Cardiac muscle cell (in vitro differentiated cells and primary cell): ENCODE data around the gene PLEKHA1. TPM values are rescaled to one million over a fixed set of nuclear protein-coding genes. Genes with fewer than 3 reads are reported as not detected.
A peak's percentile ranks its signal among the peaks of the same experiment; 100 is the strongest.

Experiments
- DNase-seq, 2 donors: peaks; one replicate each; pipeline versions ENCODE4 v3.0.0 to v3.0.0-alpha.2; 2010 to 2017; ENCODE audit warnings: low read depth in 1 of 2, low spot score in 1 of 2
- H3K27ac ChIP-seq: fragments of 200-600 bp; sonication (generic); 2 replicates; pipeline ENCODE4 v1.5.1; 2016
- H3K27me3 ChIP-seq: fragments of 200-600 bp; sonication (generic); 2 replicates; pipeline ENCODE4 v1.6.0; 2016; ENCODE audit warnings: control low read depth
- H3K36me3 ChIP-seq: fragments of 200-600 bp; sonication (generic); 2 replicates; pipeline ENCODE4 v1.5.1; 2016; ENCODE audit warnings: control low read depth
- H3K4me1 ChIP-seq: fragments of 200-600 bp; sonication (generic); 2 replicates; pipeline ENCODE4 v1.8.1; 2017; ENCODE audit warnings: low read depth, mild to moderate bottlenecking, mixed run types
- H3K4me3 ChIP-seq: fragments of 200-600 bp; sonication (generic); 2 replicates; pipeline ENCODE4 v1.5.1; 2016; ENCODE audit warnings: mild to moderate bottlenecking
- H3K9me3 ChIP-seq: fragments of 200-600 bp; sonication (generic); 2 replicates; pipeline ENCODE4 v1.5.1; 2017; ENCODE audit warnings: low read depth, mild to moderate bottlenecking, control low read depth
- polyA plus RNA-seq: library from polyadenylated mRNA; unstranded; fragments of >200 nt; fragmentation: Nextera tagmentation; extraction: Ambion mirVana; gene quantifications from 2 replicates; pipeline ENCODE4 v1.2.1, GENCODE V29; 2016
- total RNA-seq: library from RNA; depleted of rRNA; stranded (reverse); fragments of >200 nt; gene quantifications from 2 replicates; pipeline ENCODE4 v1.2.3, GENCODE V29; 2016
- TF ChIP-seq, protein P1 (sequence below): IDR thresholded peaks from 2 replicates; pipeline ENCODE4 v1.5.1; 2012; ENCODE audit warnings: low read depth, mild to moderate bottlenecking, low read length

PLEKHA1 gene
- total and polyA plus RNA-seq, 2 experiments from 2014 or later = 26.5 to 44.8 TPM

DNA sequence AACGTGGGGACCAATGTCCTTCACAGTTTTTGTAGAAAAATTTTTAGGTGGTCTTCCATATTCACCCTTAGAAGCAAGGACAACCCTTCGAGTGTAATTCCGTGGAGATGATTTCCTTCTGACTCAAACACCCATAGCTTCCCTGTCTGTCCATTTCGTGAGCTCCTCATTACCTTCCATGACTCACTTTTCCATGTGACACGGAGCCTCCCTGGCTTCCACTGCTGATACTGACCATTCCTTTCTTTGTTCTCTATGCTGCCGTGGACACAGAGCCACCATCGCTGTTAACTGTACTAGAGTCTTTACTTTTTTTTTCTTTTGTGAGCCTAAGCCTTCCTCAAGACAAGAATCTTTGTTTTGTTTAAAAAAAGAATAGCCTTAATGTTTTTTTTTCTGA is 67.5 kb downstream of the PLEKHA1 start:
- peak in 1 of 2 donors; percentile 49 for DNase-seq
- Histone ChIP-seq H3K27me3 (no peaks in the 10 kb centered on the region), H3K4me3 (no peak overlapping the region), H3K9me3 (no peaks in the 10 kb centered on the region), H3K36me3 (no peaks in the 10 kb centered on the region), H3K4me1 (no peaks in the 10 kb centered on the region), H3K27ac (no peak overlapping the region)
- TF ChIP-seq, protein P1, sequence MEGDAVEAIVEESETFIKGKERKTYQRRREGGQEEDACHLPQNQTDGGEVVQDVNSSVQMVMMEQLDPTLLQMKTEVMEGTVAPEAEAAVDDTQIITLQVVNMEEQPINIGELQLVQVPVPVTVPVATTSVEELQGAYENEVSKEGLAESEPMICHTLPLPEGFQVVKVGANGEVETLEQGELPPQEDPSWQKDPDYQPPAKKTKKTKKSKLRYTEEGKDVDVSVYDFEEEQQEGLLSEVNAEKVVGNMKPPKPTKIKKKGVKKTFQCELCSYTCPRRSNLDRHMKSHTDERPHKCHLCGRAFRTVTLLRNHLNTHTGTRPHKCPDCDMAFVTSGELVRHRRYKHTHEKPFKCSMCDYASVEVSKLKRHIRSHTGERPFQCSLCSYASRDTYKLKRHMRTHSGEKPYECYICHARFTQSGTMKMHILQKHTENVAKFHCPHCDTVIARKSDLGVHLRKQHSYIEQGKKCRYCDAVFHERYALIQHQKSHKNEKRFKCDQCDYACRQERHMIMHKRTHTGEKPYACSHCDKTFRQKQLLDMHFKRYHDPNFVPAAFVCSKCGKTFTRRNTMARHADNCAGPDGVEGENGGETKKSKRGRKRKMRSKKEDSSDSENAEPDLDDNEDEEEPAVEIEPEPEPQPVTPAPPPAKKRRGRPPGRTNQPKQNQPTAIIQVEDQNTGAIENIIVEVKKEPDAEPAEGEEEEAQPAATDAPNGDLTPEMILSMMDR = no peak

DNA sequence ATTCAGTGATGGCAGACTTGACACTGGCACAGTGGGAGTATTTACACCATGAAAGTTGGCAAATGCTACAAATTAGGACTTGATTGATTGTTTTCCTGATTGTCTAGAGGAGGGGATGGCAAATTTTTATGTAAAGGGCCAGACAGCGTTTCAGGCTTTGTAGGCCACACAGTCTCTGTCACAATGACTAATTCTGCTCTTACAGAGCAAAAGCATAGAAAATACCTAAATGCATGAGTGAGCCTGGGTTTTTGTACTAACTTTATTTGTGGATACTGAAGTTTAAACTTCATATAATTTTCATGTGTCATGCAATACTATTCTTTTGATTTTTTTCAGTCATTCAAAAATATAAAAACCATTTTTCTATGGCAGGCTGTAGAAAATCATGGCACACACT is 71.0 kb downstream of the PLEKHA1 start:
- Histone ChIP-seq H3K27ac (no peak overlapping the region), H3K36me3 (no peaks in the 10 kb centered on the region), H3K27me3 (no peaks in the 10 kb centered on the region), H3K9me3 (no peaks in the 10 kb centered on the region), H3K4me1 (no peaks in the 10 kb centered on the region), H3K4me3 (no peak overlapping the region)
- DNase-seq = no peak
- TF ChIP-seq, protein P1 = no peak

DNA sequence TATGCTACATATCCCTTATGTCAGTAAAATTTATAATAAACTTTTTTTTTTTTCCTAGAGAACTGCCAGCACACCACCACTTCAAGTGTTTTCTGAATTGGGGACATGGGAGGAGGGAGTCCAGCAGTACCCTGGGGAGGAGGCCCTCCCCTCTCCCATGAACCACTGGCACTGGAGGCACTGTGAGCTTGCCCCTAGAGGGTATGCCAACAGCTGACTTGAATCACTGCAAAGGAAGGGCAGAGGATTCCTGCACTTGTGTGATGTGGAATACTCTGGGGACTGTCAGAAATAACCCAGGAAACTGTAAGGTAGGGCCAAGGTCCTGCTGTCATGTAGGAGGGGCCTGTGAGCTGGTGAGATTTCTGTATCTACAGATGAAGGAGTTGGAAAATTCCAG is 71.4 kb downstream of the PLEKHA1 start:
- no peak overlapping the region for H3K27ac ChIP-seq
- H3K36me3 ChIP-seq = no peaks in the 10 kb centered on the region
- no peak overlapping the region for H3K4me3 ChIP-seq
- no peak for DNase-seq
- TF ChIP-seq, protein P1 = no peak
- no peaks in the 10 kb centered on the region for H3K9me3 ChIP-seq
- H3K27me3 ChIP-seq = no peaks in the 10 kb centered on the region
- no peaks in the 10 kb centered on the region for H3K4me1 ChIP-seq

DNA sequence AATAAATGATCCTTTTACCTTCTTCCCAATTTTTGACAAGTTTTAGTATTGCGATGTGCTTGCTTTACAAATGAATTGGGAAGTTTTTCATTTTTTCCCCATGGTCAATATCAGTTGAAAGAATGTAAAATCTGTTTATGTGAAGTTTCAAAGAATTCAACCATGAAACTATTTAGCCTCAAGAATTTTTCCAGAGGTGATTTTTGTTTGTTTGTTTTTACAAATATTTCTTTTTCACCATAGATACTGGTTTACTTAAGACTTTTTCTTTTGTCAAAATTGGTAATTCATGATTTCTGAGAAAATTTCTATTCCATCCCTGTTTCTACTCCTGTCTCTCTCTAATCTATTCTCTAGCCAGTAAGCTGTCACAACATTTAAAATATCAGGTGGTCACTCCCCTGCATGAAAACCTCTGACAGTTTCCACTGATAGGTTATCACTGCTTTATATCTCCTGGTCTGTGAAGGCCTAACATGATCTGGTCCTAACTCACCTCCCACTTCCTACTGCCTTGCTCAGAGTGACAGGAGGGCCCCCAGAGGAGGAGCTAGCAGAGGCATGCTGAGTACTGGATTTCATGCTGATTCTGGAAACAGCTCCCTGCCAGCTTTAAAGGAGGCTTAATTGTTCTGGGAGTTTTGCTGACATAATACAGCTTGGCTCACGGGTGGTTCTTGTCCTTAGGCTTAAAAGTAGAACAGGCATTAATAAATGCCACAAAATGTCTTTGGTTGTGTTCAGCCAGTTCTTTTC is 72.3 kb downstream of the PLEKHA1 start:
- Histone ChIP-seq H3K9me3 (no peaks in the 10 kb centered on the region), H3K36me3 (no peaks in the 10 kb centered on the region), H3K27me3 (no peaks in the 10 kb centered on the region), H3K4me3 (no peak overlapping the region), H3K27ac (no peak overlapping the region), H3K4me1 (no peaks in the 10 kb centered on the region)
- DNase-seq = peak in 1 of 2 donors; percentile 48
- TF ChIP-seq, protein P1 = no peak

DNA sequence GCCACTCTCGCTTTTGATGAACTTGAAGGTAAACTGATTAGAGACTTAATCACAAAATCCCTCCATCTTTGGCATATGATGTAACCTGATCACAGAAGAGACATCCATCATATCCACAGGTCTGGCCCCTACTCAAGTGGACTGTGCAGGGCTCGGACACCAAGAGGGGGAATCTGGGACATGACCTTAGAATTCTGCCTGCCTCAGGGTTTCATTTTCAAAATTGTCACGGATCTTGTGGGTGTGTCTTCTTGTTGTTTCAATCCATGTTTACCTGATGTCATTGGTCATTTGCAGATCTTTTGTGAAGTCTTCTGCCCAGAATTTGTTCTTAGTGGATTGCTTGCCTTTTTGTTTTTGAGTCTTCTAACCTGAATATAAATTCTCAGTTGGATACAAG is 74.1 kb downstream of the PLEKHA1 start:
- DNase-seq = no peak
- Histone ChIP-seq H3K4me3 (no peak overlapping the region), H3K4me1 (no peaks in the 10 kb centered on the region), H3K36me3 (no peaks in the 10 kb centered on the region), H3K27me3 (no peaks in the 10 kb centered on the region), H3K27ac (no peak overlapping the region), H3K9me3 (no peaks in the 10 kb centered on the region)
- TF ChIP-seq, protein P1 = no peak
